HG03460 (cell line): ENCODE measurements around the gene ATL2.
"Not testable (repeated sequence)": the region's sequence is repeated elsewhere in the genome, so short reads cannot be mapped to it uniquely, and the experiment has no call there.

Source experiments
- ATAC-seq: cut with Tn5 transposase; IDR thresholded peaks from one replicate; pipeline ENCODE4 v1.9.1; 2021; ENCODE audit not compliant: unreplicated experiment

ATL2 gene

DNA sequence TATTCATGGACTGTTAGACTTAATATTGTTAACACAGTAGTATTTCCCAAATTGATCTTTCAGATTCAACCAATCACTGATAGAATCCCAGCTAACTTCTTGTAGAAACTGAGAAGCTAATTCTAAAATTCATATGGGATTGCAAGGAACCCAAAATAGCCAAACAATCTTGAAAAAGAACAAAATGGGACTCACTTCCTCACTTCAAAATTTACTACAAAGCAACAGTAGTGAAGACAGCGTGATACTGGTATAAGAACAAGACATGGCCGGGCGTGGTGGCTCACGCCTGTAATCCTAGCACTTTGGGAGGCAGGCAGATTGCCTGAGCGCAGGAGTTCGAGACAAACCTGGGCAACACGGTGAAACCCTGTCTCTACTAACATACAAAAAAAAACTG lies 46.3 kb downstream of the ATL2 start:
- no peak for ATAC-seq

GRCh38 chr2:38327580-38327979 lies 49.5 kb downstream of the ATL2 start:
- ATAC-seq = no peak

GRCh38 chr2:38323623-38324022 lies 53.5 kb downstream of the ATL2 start:
- ATAC-seq = no peak

- ATAC-seq = no peak
Observed at GRCh38 chr2:38322224-38322914, 54.7 kb downstream of the ATL2 start.

GRCh38 chr2:38319240-38319639 lies 57.8 kb downstream of the ATL2 start:
- not testable (repeated sequence) for ATAC-seq

- ATAC-seq = no peak
Observed at GRCh38 chr2:38317725-38318124, 59.3 kb downstream of the ATL2 start.

DNA sequence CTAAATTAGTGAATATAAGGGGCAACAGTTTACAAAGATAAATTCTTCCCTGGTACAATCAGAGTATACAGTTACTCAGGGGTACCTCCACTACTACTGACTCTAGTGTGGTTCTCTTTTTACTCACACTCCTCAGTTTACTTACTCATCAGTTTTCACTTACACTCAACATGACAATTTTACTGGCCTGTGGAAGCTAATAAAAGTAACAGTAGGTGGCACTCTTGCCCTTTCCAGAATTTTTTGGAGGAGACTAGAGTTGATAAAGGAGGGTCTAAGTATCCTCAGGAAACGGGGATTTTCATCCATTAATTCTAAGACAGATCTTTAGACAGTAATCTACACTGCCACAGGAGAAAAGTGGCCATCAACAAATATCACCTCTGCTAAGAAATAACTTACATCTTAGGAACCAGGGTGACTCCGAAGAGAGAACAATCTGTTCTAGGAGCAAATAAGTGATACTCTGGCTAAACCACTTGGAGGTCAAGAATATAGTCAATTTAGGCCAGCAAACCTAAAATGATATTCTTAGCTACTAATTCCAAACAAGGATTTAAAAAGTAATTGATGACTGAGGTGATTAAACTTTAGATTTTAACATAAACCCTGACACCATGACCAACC lies 61.3 kb downstream of the ATL2 start:
- ATAC-seq = no peak

DNA sequence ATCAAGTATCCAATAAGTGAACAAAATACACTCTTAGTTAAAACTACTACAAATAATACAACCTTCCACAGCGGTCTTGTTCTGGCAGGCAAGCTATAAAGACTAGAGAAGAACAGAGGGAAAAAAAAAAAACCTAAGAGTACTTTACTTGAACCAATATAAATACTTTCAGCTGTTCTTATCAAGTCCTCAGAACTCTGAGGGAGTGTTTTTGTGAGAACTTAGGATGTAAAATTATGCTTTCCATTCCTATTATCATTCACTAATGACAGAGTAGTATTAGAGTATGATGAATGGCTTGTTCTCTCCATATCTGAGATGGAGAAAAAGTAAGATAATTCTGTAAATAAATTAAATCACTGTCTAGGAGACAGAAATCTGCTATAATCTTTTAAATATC lies 68.3 kb downstream of the ATL2 start:
- ATAC-seq = no peak

DNA sequence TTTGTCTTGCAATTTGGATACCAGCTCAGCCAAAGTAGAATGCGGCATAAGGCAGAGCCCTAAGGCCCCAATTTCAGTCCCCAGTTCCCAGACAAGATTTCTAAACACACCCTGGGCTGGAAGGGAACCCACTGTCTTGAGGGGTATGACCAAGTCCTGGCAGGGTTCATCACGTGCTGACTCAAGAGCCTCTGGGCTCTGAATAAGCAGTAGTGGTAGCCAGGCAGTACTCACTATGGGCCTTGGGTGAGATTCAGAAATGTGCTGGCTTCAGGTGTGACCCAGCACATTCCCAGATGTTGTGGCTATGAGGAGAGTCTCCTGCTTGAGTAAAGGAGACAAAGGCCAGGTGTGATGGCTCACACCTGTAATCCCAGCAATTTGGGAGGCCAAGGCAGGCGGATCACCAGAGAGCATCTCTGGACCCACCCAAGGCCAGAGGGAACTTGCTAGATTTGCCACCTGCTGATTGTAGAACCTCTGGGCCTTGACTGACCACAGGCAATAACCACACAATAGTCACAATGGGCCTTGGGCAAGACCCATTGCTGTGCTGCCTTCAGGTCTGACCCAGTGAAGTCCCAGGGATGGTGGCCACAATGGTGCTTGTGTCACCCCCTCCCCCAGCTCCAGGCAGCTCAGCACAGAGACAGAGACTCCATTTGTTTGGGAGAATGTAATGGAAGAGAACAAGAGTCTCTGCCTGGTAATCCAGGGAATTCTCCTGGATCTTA lies 74.9 kb downstream of the ATL2 start:
- ATAC-seq = no peak

DNA sequence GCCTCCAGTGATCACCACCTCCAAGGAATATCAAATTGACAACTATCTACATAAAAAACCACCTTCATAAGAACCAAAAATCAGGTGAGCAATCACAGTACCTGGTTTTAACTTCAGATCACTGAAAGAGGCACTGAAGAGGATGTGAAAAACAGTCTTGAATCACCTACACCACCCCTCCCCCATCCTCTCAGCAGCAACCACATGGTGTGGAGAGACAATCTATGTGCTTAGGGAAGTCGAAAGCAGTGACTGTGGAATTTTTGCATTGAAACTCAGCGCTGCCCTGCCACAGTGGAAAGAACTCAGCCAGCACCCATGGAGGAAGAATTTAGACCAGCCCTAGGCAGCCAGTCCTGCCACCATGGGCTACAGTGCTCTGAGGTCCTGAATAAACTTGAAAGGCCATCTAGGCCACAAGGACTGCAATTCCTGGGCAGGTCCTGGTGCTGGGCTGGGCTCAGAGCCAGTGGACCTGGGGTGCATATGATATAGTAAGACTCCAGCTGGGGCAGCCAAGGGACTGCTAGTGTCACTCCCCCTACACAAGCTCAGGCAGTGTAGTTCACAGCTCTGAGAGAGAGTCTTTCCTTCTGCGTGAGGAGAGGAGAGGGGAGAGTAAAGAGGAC lies 75.6 kb downstream of the ATL2 start:
- ATAC-seq = peak; percentile 68

- no peak for ATAC-seq
Observed at GRCh38 chr2:38298539-38298938, 78.5 kb downstream of the ATL2 start.

DNA sequence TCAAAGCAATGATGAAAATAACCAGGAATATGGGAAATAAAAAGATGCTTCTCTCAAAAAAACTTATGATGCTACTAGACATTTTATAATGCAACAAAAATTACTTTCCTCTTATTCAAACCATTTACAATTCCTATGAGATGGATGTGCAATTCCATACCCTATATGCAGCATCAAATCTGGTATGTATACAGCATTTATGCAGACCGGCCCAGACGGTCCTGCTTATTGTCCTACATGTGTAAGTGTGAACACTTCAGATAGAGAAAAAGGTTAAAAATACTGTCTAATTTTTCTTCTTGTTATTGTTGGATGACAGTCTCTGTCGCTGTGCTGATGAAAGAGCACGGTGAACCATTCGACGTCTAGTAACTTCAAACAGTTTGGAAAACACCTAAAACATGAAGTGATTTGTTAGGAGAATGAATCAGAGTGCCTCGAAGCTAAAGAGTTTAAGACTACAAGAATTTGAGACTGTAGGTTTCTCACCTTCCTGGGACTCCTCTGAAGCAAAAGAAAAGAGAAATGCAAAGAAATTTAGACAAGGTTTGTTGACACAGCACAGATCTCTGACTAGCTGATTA lies 80.8 kb downstream of the ATL2 start:
- ATAC-seq = no peak

DNA sequence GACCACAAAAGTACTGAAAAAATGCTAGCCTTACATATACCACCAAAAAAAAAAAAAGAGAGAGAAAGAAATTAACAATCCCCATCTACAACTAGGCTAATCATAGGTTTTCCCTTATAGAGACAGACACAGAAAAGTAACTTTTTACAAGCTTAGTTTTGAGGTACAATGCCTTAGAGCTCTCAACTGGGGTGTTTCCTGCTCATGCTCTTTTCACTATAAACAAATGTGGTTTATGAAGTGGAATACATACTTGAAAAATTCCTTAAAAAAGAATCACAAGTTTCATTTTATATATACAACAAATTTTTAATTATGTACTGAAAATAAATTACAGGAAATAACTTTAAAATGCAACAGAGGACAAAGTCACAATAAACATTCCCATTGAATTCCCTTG lies 82.5 kb downstream of the ATL2 start:
- ATAC-seq = no peak

GRCh38 chr2:38293152-38293865 lies 83.8 kb downstream of the ATL2 start:
- ATAC-seq = no peak

GRCh38 chr2:38290332-38290731 lies 86.7 kb downstream of the ATL2 start:
- ATAC-seq = no peak

DNA sequence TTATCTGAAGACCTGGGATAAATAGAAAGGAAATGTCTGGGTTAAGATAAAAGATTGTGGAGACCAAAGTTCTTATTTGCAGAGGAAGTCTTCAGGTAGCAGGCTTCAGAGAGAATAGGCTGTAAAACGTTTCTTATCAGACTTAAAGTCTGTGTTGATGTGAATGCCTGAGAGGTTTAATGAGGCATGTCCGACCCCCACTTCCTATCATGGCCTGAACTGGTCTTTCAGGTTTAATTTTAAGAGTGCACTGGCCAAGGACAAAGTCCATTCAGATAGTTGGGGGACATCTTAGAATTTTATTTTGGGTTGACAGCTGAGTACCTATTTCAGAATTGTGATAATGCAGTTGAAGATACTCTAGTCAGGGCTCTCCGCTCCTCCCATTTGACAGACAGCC lies 92.1 kb downstream of the ATL2 start:
- no peak for ATAC-seq

GRCh38 chr2:38281095-38281742 lies 95.9 kb downstream of the ATL2 start:
- ATAC-seq = no peak

- ATAC-seq = no peak
Observed at GRCh38 chr2:38279201-38279600, 97.9 kb downstream of the ATL2 start.

DNA sequence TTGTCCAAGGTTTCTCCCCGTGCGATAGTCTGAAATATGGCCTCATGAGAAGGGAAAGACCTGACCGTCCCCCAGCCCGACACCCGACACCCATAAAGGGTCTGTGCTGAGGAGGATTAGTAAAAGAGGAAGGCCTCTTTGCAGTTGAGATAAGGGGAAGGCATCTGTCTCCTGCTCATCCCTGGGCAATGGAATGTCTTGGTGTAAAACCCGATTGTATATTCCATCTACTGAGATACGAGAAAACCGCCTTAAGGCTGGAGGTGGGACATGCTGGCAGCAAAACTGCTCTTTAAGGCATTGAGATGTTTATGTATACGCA lies 99.0 kb downstream of the ATL2 start:
- ATAC-seq = not testable (repeated sequence)
